Endothelial cell of umbilical vein (primary cell): ENCODE measurements around the gene UGT1A9. TPM values are rescaled to one million over a fixed set of nuclear protein-coding genes. Genes with fewer than 3 reads are reported as not detected.

Experiments used
- BruUV-seq: library from RNA; stranded (reverse); fragments of 400-500 nt; replicated peaks from 2 replicates; lab custom pipeline; 2021; lab: Mats Ljungman, UMichigan
- CTCF ChIA-PET: fragments of 300-600, 350-600 bp; sonication (Branson Sonifier 250); formaldehyde crosslinking; loops from one replicate; lab custom pipeline; 2021; ENCODE audit warnings: antibody characterized with exemption, inconsistent platforms; lab: Charles Lee
- POLR2A ChIA-PET: fragments of 300-600, 350-600 bp; sonication (Branson Sonifier 250); formaldehyde crosslinking; loops from one replicate; lab custom pipeline; 2021; ENCODE audit warnings: antibody characterized with exemption, inconsistent platforms; lab: Charles Lee
- DNase-seq: peaks from one replicate; pipeline ENCODE4 v3.0.0-alpha.2; 2011; ENCODE audit warnings: low read depth, low spot score
- FAIRE-seq: peaks from 2 replicates; lab custom pipeline; 2011; peaks lifted over from hg19 to GRCh38; lab: Jason Lieb, UNC
- H2AFZ ChIP-seq: 2 replicates; pipeline ENCODE4 v1.6.0; 2012; ENCODE audit warnings: low read depth, low read length, control low read depth, inconsistent platforms
- H3K27ac ChIP-seq: 2 replicates; pipeline ENCODE4 v1.5.1; 2011; ENCODE audit warnings: low read depth, mild to moderate bottlenecking, control low read depth, low read length, moderate library complexity; ENCODE audit not compliant: insufficient read depth
- H3K27me3 ChIP-seq, 2 experiments: 2 replicates each; pipeline versions ENCODE4 v1.6.0 to v1.6.1; 2011; ENCODE audit warnings: low read length in 2 of 2, mixed read lengths in 1 of 2; ENCODE audit not compliant: control insufficient read depth in 2 of 2, insufficient read depth in 2 of 2
- H3K36me3 ChIP-seq, 2 experiments: 2 replicates in 1 of 2; 3 replicates in 1 of 2; pipeline ENCODE4 v1.5.1; 2011; ENCODE audit warnings: low read length in 2 of 2, mild to moderate bottlenecking in 1 of 2, moderate library complexity in 1 of 2; ENCODE audit not compliant: control insufficient read depth in 2 of 2, insufficient read depth in 2 of 2; ENCODE audit errors: extremely low read depth in 1 of 2
- H3K4me1 ChIP-seq: 3 replicates; pipeline ENCODE4 v1.5.1; 2011; ENCODE audit warnings: mild to moderate bottlenecking, low read length; ENCODE audit not compliant: control insufficient read depth, insufficient read depth; ENCODE audit errors: extremely low read depth
- H3K4me2 ChIP-seq: 2 replicates; pipeline ENCODE4 v1.6.1; 2011; ENCODE audit warnings: low read length, control low read depth, mixed read lengths; ENCODE audit not compliant: insufficient read depth
- H3K4me3 ChIP-seq, 3 experiments: fragments of 200-600 bp in 1 of 3; sonication (generic), shearing (Covaris generic) in 1 of 3; replicated peaks in 1 of 3; 2 replicates each; pipeline ENCODE4 v1.5.1; 2011 to 2016; ENCODE audit warnings: control low read depth in 3 of 3, low read length in 3 of 3, mild to moderate bottlenecking in 2 of 3, inconsistent platforms in 1 of 3, low read depth in 1 of 3, moderate library complexity in 1 of 3; ENCODE audit not compliant: insufficient read depth in 1 of 3
- H3K79me2 ChIP-seq: 2 replicates; pipeline ENCODE4 v1.6.0; 2012; ENCODE audit warnings: low read length, inconsistent platforms; ENCODE audit not compliant: control insufficient read depth, insufficient read depth
- H3K9ac ChIP-seq: replicated peaks from 2 replicates; pipeline ENCODE3; 2011; ENCODE audit warnings: low read length, control low read depth; ENCODE audit not compliant: insufficient read depth; ENCODE audit errors: extremely low read depth
- H3K9me1 ChIP-seq: replicated peaks from 3 replicates; pipeline ENCODE4 v1.6.0; 2011; ENCODE audit warnings: mild to moderate bottlenecking, low read length; ENCODE audit not compliant: control insufficient read depth, insufficient read depth; ENCODE audit errors: extremely low read depth
- H3K9me3 ChIP-seq: replicated peaks from 2 replicates; pipeline ENCODE4 v1.5.1; 2012; ENCODE audit warnings: low read length, inconsistent platforms; ENCODE audit not compliant: control insufficient read depth, insufficient read depth
- H4K20me1 ChIP-seq: replicated peaks from 2 replicates; pipeline ENCODE3; 2011; ENCODE audit warnings: mild to moderate bottlenecking, low read length; ENCODE audit not compliant: control insufficient read depth, insufficient read depth; ENCODE audit errors: extremely low read depth
- EZH2 ChIP-seq: IDR thresholded peaks from 2 replicates; pipeline ENCODE4 v1.6.1; 2012; ENCODE audit warnings: borderline replicate concordance, low read depth, mild to moderate bottlenecking, moderate library complexity, low read length, inconsistent platforms; ENCODE audit not compliant: severe bottlenecking
- FOS ChIP-seq: IDR thresholded peaks from 2 replicates; pipeline ENCODE4 v1.6.1; 2011; ENCODE audit warnings: mild to moderate bottlenecking, low read length, moderate library complexity, borderline replicate concordance; ENCODE audit not compliant: insufficient read depth
- GATA2 ChIP-seq: IDR thresholded peaks from 2 replicates; pipeline ENCODE4 v1.7.0; 2011; ENCODE audit warnings: low read depth, mild to moderate bottlenecking, moderate library complexity, mixed read lengths, low read length; ENCODE audit not compliant: insufficient read length, insufficient read depth
- JUN ChIP-seq: IDR thresholded peaks from 2 replicates; pipeline ENCODE4 v1.6.1; 2011; ENCODE audit warnings: borderline replicate concordance, low read depth; ENCODE audit not compliant: insufficient read length, insufficient read depth
- MAX ChIP-seq: IDR thresholded peaks from 2 replicates; pipeline ENCODE4 v1.6.1; 2011; ENCODE audit not compliant: insufficient read depth, insufficient read length
- MYC ChIP-seq: IDR thresholded peaks from one replicate; pipeline ENCODE4 v1.6.1; 2011; ENCODE audit warnings: mild to moderate bottlenecking, low read depth, low read length
- POLR2A ChIP-seq: IDR thresholded peaks from 2 replicates; pipeline ENCODE4 v1.6.1; 2012; ENCODE audit warnings: low read depth, mild to moderate bottlenecking, control low read depth, low read length
- POLR2AphosphoS5 ChIP-seq: IDR thresholded peaks from 2 replicates; pipeline ENCODE4 v1.6.1; 2012; ENCODE audit warnings: low read depth, mild to moderate bottlenecking, control low read depth, low read length, moderate library complexity; ENCODE audit not compliant: insufficient read depth
- dilution Hi-C: fragments of 300-500 bp; cut with MboI; formaldehyde crosslinking; loops from one replicate; pipeline ENCODE4 v1.15.0; 2019; ENCODE audit warnings: low sequenced_read_pairs; ENCODE audit not compliant: extremely low pct_ligation_motif_present
- intact Hi-C: fragments of 100-400 bp; cut with micrococcal nuclease; formaldehyde crosslinking; loops from one replicate; pipeline ENCODE4 v1.10.0; 2022
- polyA plus RNA-seq, 4 experiments: library from polyadenylated mRNA; depleted of rRNA in 3 of 4; stranded (reverse) in 3 of 4; unstranded in 1 of 4; fragments of >200 nt; gene quantifications; 2 replicates each; pipeline versions ENCODE4 v1.2.1 to v1.2.3, GENCODE V29; 2011 to 2012; ENCODE audit warnings: missing spikeins in 1 of 4
- total RNA-seq: library from RNA; stranded (reverse); gene quantifications from 2 replicates; pipeline ENCODE4 v1.2.3, GENCODE V29; 2021
- TF ChIP-seq, protein P1 (sequence below), 2 donors: IDR thresholded peaks; 1 replicate in 1 of 2; 2 replicates in 1 of 2; pipeline ENCODE4 v1.5.1; 2011; ENCODE audit warnings: low read length in 2 of 2, mild to moderate bottlenecking in 2 of 2, moderate library complexity in 2 of 2, control low read depth in 1 of 2, inconsistent platforms in 1 of 2, low read depth in 1 of 2; ENCODE audit not compliant: insufficient read depth in 1 of 2; ENCODE audit errors: extremely low read depth in 1 of 2

The UGT1A9 gene
- total and polyA plus RNA-seq, 2 donors (not counting 3 experiments of a cell fraction or from before 2014, with no cell fraction given), result not detected

- no TSS peak for BruUV-seq
- CTCF ChIA-PET, result no interaction called here
- H3K79me2 ChIP-seq, result no peaks in the 10 kb centered on the region
- no peak for DNase-seq
- POLR2A ChIA-PET, result no interaction called here
- H3K9ac ChIP-seq, result no peak overlapping the region
- no peaks in the 10 kb centered on the region for H3K9me3 ChIP-seq
- TF ChIP-seq POLR2A (no peak), MAX (no peak), MYC (no peak), EZH2 (no peak), FOS (no peak), POLR2AphosphoS5 (no peak)
- H3K4me3 ChIP-seq, result no peak overlapping the region
- H2AFZ ChIP-seq, result no peak overlapping the region
- H3K27me3 ChIP-seq, result no peaks in the 10 kb centered on the region
- intact Hi-C loops, result loop anchor here (2.0 kb wide), 1 partner anchor 323 kb away; no protein-coding TSS in a partner anchor
- no peaks in the 10 kb centered on the region for H3K9me1 ChIP-seq
- FAIRE-seq, result no peak
- H3K4me2 ChIP-seq, result no peak overlapping the region
- no peaks in the 10 kb centered on the region for H3K4me1 ChIP-seq
- dilution Hi-C loops, result no loop called here
- H3K27ac ChIP-seq, result no peak overlapping the region
- no peaks in the 10 kb centered on the region for H4K20me1 ChIP-seq
- no peaks in the 10 kb centered on the region for H3K36me3 ChIP-seq
These were observed 100.5 kb downstream of the UGT1A9 start for GRCh38 chr2:233772153-233772552.

DNA sequence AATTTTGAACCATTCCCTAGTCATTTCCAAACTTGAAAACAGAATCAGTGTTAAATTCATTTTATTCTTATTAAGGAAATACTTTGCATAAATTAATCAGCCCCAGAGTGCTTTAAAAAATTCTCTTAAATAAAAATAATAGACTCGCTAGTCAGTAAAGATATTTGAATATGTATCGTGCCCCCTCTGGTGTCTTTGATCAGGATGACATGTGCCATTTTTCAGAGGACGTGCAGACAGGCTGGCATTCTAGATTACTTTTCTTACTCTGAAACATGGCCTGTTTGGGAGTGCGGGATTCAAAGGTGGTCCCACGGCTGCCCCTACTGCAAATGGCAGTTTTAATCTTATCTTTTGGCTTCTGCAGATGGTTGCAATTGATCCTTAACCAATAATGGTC, 100.9 kb downstream of the UGT1A9 start:
- Histone ChIP-seq H4K20me1 (no peaks in the 10 kb centered on the region), H3K9me1 (no peaks in the 10 kb centered on the region), H3K9me3 (no peaks in the 10 kb centered on the region), H3K4me3 (no peak overlapping the region), H3K36me3 (no peaks in the 10 kb centered on the region), H3K4me1 (no peaks in the 10 kb centered on the region), H3K27ac (no peak overlapping the region), H3K27me3 (no peaks in the 10 kb centered on the region), H3K4me2 (no peak overlapping the region), H2AFZ (no peak overlapping the region), H3K9ac (no peak overlapping the region), H3K79me2 (no peaks in the 10 kb centered on the region)
- ChIA-PET CTCF (no interaction called here), POLR2A (no interaction called here)
- intact Hi-C loops, result loop anchor here (2.0 kb wide), 1 partner anchor 324 kb away; no protein-coding TSS in a partner anchor
- BruUV-seq, result no TSS peak
- DNase-seq (no peak), FAIRE-seq (no peak)
- TF ChIP-seq POLR2AphosphoS5, result no peak
- TF ChIP-seq EZH2, result no peak
- TF ChIP-seq GATA2, result no peak
- TF ChIP-seq JUN, result no peak
- no peak for TF ChIP-seq MAX
- TF ChIP-seq POLR2A, result no peak
- TF ChIP-seq, protein P1, sequence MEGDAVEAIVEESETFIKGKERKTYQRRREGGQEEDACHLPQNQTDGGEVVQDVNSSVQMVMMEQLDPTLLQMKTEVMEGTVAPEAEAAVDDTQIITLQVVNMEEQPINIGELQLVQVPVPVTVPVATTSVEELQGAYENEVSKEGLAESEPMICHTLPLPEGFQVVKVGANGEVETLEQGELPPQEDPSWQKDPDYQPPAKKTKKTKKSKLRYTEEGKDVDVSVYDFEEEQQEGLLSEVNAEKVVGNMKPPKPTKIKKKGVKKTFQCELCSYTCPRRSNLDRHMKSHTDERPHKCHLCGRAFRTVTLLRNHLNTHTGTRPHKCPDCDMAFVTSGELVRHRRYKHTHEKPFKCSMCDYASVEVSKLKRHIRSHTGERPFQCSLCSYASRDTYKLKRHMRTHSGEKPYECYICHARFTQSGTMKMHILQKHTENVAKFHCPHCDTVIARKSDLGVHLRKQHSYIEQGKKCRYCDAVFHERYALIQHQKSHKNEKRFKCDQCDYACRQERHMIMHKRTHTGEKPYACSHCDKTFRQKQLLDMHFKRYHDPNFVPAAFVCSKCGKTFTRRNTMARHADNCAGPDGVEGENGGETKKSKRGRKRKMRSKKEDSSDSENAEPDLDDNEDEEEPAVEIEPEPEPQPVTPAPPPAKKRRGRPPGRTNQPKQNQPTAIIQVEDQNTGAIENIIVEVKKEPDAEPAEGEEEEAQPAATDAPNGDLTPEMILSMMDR (IDR thresholded peaks at IDR 0.05; ENCODE audit: extremely low read depth in 1 of 2, insufficient read depth in 1 of 2, low read depth in 1 of 2, low read length in 2 of 2), result no peak
- TF ChIP-seq FOS, result no peak
- no peak for TF ChIP-seq MYC
- dilution Hi-C loops, result no loop called here
